HG03039 (cell line): ENCODE measurements around the gene TRIM65.
A peak's percentile ranks its signal among the peaks of the same experiment; 100 is the strongest.

ENCODE experiments used
- ATAC-seq: cut with Tn5 transposase; IDR thresholded peaks from one replicate; pipeline ENCODE4 v1.9.1; 2021; ENCODE audit warnings: mild to moderate bottlenecking, moderate library complexity; ENCODE audit not compliant: unreplicated experiment

TRIM65 gene

GRCh38 chr17:75896415-75897159, at the start of gene TRIM65:
TSS of gene TRIM65 (minus strand) at chr17:75896951. CDS start at chr17:75896937, 14 bp downstream.
- ATAC-seq = peak; percentile 47

GRCh38 chr17:75945211-75945610, 48.5 kb upstream of the TRIM65 start:
- ATAC-seq = no peak

DNA sequence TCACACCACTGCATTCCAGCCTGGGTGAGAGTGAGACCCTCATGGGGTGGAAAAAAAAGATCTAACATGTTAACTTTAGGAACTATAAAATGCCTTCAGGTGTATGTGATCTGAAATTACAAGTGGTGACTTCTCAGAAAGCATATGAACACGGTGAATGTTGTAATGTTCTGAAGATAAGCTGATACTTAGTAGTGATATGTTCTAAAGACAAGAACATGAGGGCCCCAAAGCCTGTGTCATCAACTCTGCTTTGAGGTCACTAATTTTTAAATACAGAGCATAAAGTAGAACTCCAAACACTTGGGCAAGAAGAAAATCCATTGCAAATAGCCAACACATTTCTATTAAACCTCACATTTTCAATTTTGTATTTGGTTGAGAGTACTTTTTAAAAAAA, 46.7 kb upstream of the TRIM65 start:
- ATAC-seq = no peak

GRCh38 chr17:75942473-75942872, 45.7 kb upstream of the TRIM65 start:
- ATAC-seq = no peak

- ATAC-seq = no peak
These were observed 44.7 kb upstream of the TRIM65 start for GRCh38 chr17:75941442-75941819.

GRCh38 chr17:75940727-75941441, 44.1 kb upstream of the TRIM65 start, which contains the start of gene FBF1:
TSS of gene FBF1 (minus strand) at chr17:75941042. CDS start at chr17:75938149, 2,893 bp downstream.
- ATAC-seq = peak; percentile 86

- ATAC-seq = no peak
These were observed 40.9 kb upstream of the TRIM65 start for GRCh38 chr17:75937652-75938051.

DNA sequence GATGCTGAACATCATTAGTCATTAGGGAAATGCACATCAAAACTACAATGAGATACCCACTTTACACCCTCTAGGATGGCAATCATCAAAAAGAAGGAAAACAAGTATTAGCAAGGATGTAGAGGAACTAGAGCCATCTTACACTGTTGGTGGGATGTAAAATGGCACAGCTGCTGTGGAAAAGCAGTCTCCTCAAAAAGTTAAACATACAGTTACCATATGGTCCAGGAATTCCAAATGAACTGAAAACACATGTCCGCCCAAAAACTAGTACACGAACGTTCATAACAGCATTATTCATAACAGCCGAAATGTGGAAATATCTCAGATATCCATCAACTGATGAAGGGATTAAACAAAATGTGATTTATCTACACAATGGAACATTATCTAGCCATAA, 37.1 kb upstream of the TRIM65 start:
- no peak for ATAC-seq

- ATAC-seq = no peak
These were observed 36.1 kb upstream of the TRIM65 start for GRCh38 chr17:75932852-75933251.

- no peak for ATAC-seq
These were observed 34.3 kb upstream of the TRIM65 start for GRCh38 chr17:75931062-75931461.

DNA sequence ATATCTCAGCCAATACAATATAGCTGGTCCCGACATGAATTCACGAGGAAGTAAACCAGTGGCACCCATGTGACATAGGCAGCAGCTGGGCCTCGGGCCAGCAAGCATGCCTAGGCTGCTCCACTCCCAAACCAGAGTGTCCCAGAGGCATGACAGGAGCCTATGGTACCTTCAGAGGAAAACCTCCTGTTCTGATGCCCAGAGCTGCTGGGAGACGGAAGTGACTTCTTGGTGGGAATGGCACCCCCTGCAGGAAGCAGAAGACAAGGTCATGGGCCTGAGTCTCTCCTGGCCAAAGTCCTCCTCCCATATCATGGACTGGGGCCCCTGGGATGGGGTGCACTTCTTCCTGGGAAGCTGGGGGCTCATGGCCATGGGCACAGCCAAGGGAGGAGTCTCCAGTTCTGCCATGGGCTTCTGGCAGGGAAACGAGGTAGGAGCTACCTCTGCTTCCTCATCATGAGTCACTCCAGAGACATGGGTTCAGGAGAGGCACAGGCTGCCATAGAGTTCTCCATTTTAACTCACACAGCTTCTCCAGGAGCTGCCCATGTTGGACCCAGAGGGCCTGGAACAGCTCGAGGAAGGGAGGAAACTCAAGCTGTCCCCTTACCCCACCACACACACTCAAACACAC, 30.7 kb upstream of the TRIM65 start:
- ATAC-seq = no peak

DNA sequence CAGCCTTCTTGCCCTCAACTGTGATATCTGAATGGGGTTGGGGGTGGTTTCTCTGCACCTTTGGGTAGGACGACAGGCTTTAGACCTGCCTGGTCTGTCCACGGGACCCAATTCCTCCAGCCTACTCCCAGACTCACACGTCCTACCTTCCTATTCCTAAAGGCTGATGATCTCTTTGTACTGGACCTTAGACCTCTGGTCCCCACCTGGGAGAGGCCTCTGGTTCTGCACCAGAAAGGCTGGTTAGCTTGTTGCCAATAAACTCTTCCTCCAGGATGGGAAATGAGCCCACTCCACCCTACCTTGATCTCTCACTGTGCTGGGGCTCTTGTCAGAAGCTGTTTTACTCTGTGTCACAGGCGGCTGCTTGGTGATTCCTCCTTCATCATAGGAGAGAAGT, 29.7 kb upstream of the TRIM65 start:
- ATAC-seq = no peak

GRCh38 chr17:75925912-75926311, 29.2 kb upstream of the TRIM65 start:
- no peak for ATAC-seq

- ATAC-seq = no peak
These were observed 28.4 kb upstream of the TRIM65 start for GRCh38 chr17:75925103-75925502.

DNA sequence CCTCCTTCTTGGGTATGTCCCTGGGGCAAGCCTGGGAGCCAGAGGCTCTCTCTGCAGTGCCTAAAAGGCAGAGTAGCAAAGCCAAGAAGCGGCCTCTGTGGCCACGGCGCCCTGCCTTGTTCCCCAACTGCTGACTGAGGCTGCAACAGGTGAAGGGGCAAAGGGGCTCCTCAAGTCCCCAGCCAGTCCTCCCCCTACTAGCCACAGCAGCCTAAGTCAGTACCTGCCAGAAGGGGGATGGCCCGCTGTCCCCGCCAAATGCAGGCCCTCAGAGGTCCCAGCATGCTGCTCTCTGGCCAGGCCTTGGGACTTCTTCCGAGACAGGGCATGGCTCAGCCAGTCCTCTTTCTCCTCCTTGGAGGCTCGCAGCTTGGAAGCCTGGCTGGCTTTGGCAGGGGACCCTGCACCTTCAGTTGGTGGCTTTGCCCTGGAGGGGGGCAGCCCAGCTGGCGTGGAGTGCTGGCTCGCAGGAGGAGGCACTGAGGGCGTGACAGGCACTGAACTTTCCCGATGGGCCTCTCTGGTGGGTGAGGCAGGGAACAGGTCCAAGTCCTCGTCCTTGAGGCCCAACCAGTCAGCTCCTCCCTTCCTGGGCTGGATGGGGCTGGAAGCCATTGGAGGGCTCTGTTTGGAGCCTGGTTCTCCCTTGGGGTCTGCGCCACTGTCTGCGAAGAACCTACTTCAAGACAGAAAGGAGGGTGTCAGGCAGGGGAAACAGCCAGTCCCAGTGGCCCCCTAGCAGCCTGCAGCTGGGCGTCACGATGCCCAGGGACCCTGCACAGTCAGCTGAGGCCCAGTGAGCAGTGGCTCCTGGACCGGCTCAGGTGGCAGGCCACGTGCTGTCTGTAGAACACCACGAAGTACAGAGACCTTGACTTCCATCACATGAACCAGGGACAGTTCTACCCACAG, 26.5 kb upstream of the TRIM65 start:
- ATAC-seq = no peak

GRCh38 chr17:75922173-75922961, 25.6 kb upstream of the TRIM65 start:
- ATAC-seq = no peak

DNA sequence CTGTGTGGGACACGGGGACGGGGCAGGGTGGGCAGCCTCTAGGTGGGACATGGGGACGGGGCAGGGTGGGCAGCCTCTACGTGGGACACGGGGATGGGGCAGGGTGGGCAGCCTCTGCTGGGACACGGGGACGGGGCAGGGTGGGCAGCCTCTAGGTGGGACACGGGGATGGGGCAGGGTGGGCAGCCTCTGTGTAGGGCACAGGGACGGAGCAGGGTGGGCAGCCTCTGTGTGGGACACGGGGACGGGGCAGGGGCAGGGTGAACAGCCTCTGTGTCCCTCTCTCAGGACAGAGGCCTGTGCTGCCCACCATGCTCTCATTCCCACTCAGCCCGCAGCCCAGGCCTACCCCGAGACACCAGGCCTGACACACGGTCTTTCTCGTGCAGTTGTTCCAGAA, 24.8 kb upstream of the TRIM65 start:
- no peak for ATAC-seq

DNA sequence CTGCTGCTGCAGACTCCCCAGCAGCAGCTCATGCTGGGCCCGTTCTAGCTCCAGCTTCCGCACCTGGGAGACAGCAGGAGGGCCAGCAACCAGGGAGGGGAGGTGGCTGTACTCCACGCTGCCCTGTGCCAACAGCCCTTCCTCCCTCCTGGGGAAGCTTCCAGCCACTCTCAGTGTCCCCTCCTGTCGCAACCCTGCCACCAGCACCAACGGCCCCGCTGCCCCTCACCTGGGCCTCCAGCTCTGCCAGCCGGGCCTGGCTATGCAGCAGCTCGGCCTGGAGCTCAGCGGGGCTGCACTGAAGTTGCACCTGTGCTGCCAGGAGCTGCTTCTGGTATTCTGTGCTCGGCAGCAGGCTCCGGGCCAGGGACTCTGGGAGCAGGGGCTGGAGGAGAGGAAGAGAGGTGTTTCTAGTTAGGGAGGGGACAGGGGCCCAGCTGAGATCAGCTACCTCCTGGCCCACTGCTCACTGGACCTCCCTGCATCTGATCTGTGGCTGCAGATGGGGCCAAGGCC, 23.4 kb upstream of the TRIM65 start:
- no peak for ATAC-seq

GRCh38 chr17:75919611-75920010, 22.9 kb upstream of the TRIM65 start:
- ATAC-seq = no peak

DNA sequence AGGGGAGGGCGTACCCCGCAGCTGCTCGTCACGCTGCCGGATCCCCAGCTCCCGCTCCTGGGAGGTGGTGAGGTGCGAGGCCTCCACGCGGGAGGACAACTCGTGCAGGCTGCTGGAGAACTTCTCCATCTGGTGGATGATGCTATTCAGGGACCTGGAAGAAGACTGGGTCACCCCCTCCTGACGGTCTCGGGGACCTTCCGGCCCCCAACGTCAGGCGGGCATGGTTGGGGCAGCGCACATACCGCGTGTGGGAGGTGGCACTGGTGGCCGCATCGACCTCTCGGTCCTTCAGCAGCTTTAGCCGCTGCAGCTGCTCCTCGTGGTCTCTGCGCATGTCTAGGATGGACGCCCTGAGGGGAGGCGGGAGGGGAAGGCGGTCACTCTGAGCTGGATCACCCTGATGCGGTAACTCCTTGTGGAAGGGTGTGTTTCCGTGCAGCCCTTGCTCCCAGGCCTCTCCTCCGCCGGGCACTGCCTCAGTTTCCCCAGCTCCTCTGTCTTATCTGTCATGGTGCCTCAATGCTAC, 21.2 kb upstream of the TRIM65 start:
- no peak for ATAC-seq
